Umbilical cord (tissue), 2 donors: Measurements from ENCODE around the gene CDC42SE1. TPM values are rescaled to one million over a fixed set of nuclear protein-coding genes. Genes with fewer than 3 reads are reported as not detected.

Source experiments
- DNase-seq: peaks from one replicate; pipeline ENCODE4 v3.0.0-alpha.2; 2015; ENCODE audit warnings: low spot score
- total RNA-seq: library from RNA; depleted of rRNA; stranded (reverse); fragments of >200 nt; gene quantifications from one replicate; pipeline ENCODE4 v1.2.3, GENCODE V29; 2014; ENCODE audit warnings: low replicate concordance; ENCODE audit not compliant: insufficient read depth

Gene CDC42SE1
- total RNA-seq, 1 donor from 2014 or later, result 33.5 TPM

- DNase-seq, result peak; percentile 48
Measured at GRCh38 chr1:151009206-151009587, 50.2 kb downstream of the CDC42SE1 start.

GRCh38 chr1:151008244-151009205 is 50.9 kb downstream of the CDC42SE1 start, which contains the start of gene PRUNE1:
Gene PRUNE1 (plus strand): TSS chr1:151008449. CDS start chr1:151008633, 184 bp downstream.
- DNase-seq, result peak; percentile 98

GRCh38 chr1:151007853-151008243 is 51.6 kb downstream of the CDC42SE1 start:
- DNase-seq, result no peak

- peak; percentile 93 for DNase-seq
Measured at GRCh38 chr1:151006327-151007052, 52.9 kb downstream of the CDC42SE1 start, which contains the start of gene MINDY1. Gene MINDY1 (minus strand): TSS chr1:151006902. CDS start chr1:151002617, 4,285 bp downstream.

- DNase-seq, result no peak
Measured at GRCh38 chr1:151005729-151006319, 53.6 kb downstream of the CDC42SE1 start.

GRCh38 chr1:151003180-151003579 is 56.2 kb downstream of the CDC42SE1 start:
- DNase-seq, result no peak

- no peak for DNase-seq
Measured at GRCh38 chr1:151002611-151003010, 56.8 kb downstream of the CDC42SE1 start.

GRCh38 chr1:151002051-151002450 is 57.4 kb downstream of the CDC42SE1 start:
- DNase-seq, result no peak

GRCh38 chr1:151001602-151002001 is 57.8 kb downstream of the CDC42SE1 start:
- DNase-seq, result no peak

Other genes starting within 250 kb of the CDC42SE1 start
- gene ARNT, start 183.0 kb downstream of the CDC42SE1 start, total RNA-seq, result 35.4 TPM
- gene CTXND2, start 172.5 kb downstream of the CDC42SE1 start, total RNA-seq, result not detected
- gene SETDB1, start 133.3 kb downstream of the CDC42SE1 start, total RNA-seq, result 38.8 TPM
- gene CERS2, start 84.8 kb downstream of the CDC42SE1 start, total RNA-seq, result 55.9 TPM
- gene ANXA9, start 77.3 kb downstream of the CDC42SE1 start, total RNA-seq, result not detected
- 13.5 TPM for gene MINDY1, start 52.7 kb downstream of the CDC42SE1 start, total RNA-seq
- gene PRUNE1, start 51.2 kb downstream of the CDC42SE1 start, total RNA-seq, result 22.6 TPM
- gene BNIPL, start 23.0 kb downstream of the CDC42SE1 start, total RNA-seq, result 13.7 TPM
- 2.4 TPM for gene C1orf56, start 11.9 kb downstream of the CDC42SE1 start, total RNA-seq
- gene MLLT11, start 775 bp upstream of the CDC42SE1 start, total RNA-seq, result 4.1 TPM
- 11.1 TPM for gene GABPB2, start 11.1 kb upstream of the CDC42SE1 start, total RNA-seq
- gene SEMA6C, start 87.0 kb upstream of the CDC42SE1 start, total RNA-seq, result 4.8 TPM
- 2.2 TPM for gene TNFAIP8L2, start 97.0 kb upstream of the CDC42SE1 start, total RNA-seq
- gene LYSMD1, start 106.3 kb upstream of the CDC42SE1 start, total RNA-seq, result 4.8 TPM
- 10.1 TPM for gene SCNM1, start 106.5 kb upstream of the CDC42SE1 start, total RNA-seq
- gene TMOD4, start 116.4 kb upstream of the CDC42SE1 start, total RNA-seq, result not detected
- 61.4 TPM for gene VPS72, start 130.6 kb upstream of the CDC42SE1 start, total RNA-seq
- 61.9 TPM for gene PIP5K1A, start 138.9 kb upstream of the CDC42SE1 start, total RNA-seq
- 134 TPM for gene PSMD4, start 195.1 kb upstream of the CDC42SE1 start, total RNA-seq
- gene ZNF687, start 222.7 kb upstream of the CDC42SE1 start, total RNA-seq, result 11.1 TPM